ENCODE results near the gene CHRNB1. TPM values are rescaled to one million over a fixed set of nuclear protein-coding genes. Genes with fewer than 3 reads are reported as not detected.
A peak's percentile ranks its signal among the peaks of the same experiment; 100 is the strongest.

The CHRNB1 gene
- total and polyA plus RNA-seq, 10 of the 15 experiments (the other 5 are each of a cell fraction or from before 2014, with no cell fraction given), result 5.8 to 14.8 (median 11.3) TPM

- Histone ChIP-seq H3K9ac (ENCODE audit: control insufficient read depth, insufficient read depth, low read length) (no peak overlapping the region), H4K20me1 (ENCODE audit: control insufficient read depth, insufficient read depth) (peaks cover 9% of the 10 kb centered on the region), H3K79me2 (ENCODE audit: control insufficient read depth, insufficient read depth, low read length) (peaks cover 79% of the 10 kb centered on the region), H3K27ac (ENCODE audit: control insufficient read depth, insufficient read depth) (no peak overlapping the region), H3K4me3 (no peak overlapping the region), H3K27me3 (replicated peaks in 1 of 2; ENCODE audit: control insufficient read depth in 2 of 2, insufficient read depth in 2 of 2, low read length in 1 of 2) (no peaks in the 10 kb centered on the region), H3K4me2 (ENCODE audit: control insufficient read depth, insufficient read depth) (peak overlapping the region; percentile 25; the same call in 1 of the 2 replicates), H3K9me3 (replicated peaks; ENCODE audit: control insufficient read depth, insufficient read depth, low read length) (no peaks in the 10 kb centered on the region), H3K4me1 (ENCODE audit: control insufficient read depth, insufficient read depth, low read length) (no peaks in the 10 kb centered on the region), H3K36me3 (ENCODE audit: control insufficient read depth in 2 of 2, insufficient read depth in 2 of 2, low read length in 1 of 2) (peaks cover 8 to 19% of the 10 kb centered on the region in 2 experiments), H2AFZ (ENCODE audit: control insufficient read depth, low read depth, low read length) (no peak overlapping the region)
- in situ Hi-C loops (cut with MboI) (no loop called here), intact Hi-C loops (cut with micrococcal nuclease; ENCODE audit: unreplicated experiment) (no loop called here)
- ChIA-PET POLR2A (interaction anchor here (1.1 to 1.5 kb wide), 2 partner anchors 50 to 52 kb away, joined by 4 to 8 read pairs; no protein-coding TSS in a partner anchor), SMC1A (ENCODE audit: uncharacterized antibody, unreplicated experiment) (interaction anchor here (1.4 to 3.7 kb wide), 2 partner anchors 50 to 69 kb away, joined by 3 to 11 read pairs; no protein-coding TSS in a partner anchor), CTCF (interaction anchor here (0.7 to 2.2 kb wide), 6 partner anchors 22 to 136 kb away, joined by 3 to 5 read pairs (median 3); partner anchors contain the start of gene TMEM102), RAD21 (ENCODE audit: unreplicated experiment) (interaction anchor here (0.8 kb wide), 1 partner anchor 69 kb away, joined by 3 read pairs; no protein-coding TSS in a partner anchor)
- DNase-seq (ENCODE audit: low read depth, low spot score), result no peak
- ATAC-seq, result no peak
- WGBS (ENCODE audit: insufficient coverage, insufficient replicate concordance, low lambda C conversion rate, missing lambda C conversion rate), result 90% methylated on average over 1 of the region's 1 CpG
- TF ChIP-seq CUX1 (IDR thresholded peaks at IDR 0.05; ENCODE audit: insufficient replicate concordance, low read depth, low read length), result no peak
- no peak for TF ChIP-seq E2F4 (IDR thresholded peaks at IDR 0.05; ENCODE audit: low read depth, low read length)
- TF ChIP-seq ASH2L (IDR thresholded peaks at IDR 0.05; ENCODE audit: borderline replicate concordance, low read depth), result no peak
- no peak for TF ChIP-seq MLLT1 (IDR thresholded peaks at IDR 0.05)
- no peak for TF ChIP-seq ZNF274 (IDR thresholded peaks at IDR 0.05; ENCODE audit: insufficient read depth, insufficient read length)
- TF ChIP-seq ATF7 (IDR thresholded peaks at IDR 0.05; ENCODE audit: low read depth), result no peak
- no peak for TF ChIP-seq NBN (IDR thresholded peaks at IDR 0.05)
- TF ChIP-seq EP300 (IDR thresholded peaks at IDR 0.05; ENCODE audit: borderline replicate concordance in 1 of 2, control insufficient read depth in 1 of 2, low read depth in 2 of 2, low read length in 2 of 2), result no peak
- TF ChIP-seq SMAD5 (IDR thresholded peaks at IDR 0.05; ENCODE audit: low read depth), result no peak
- TF ChIP-seq NFYB (IDR thresholded peaks at IDR 0.05; ENCODE audit: insufficient read depth, low read depth, low read length), result no peak
- no peak for TF ChIP-seq MTA2 (IDR thresholded peaks at IDR 0.05; ENCODE audit: low read depth)
- no peak for TF ChIP-seq FOXM1 (IDR thresholded peaks at IDR 0.05; ENCODE audit: low read depth, low read length)
- BruUV-seq (replicated peaks), result no TSS peak
- FAIRE-seq, result no peak
Measured at GRCh38 chr17:7491583-7491982, 46.7 kb downstream of the CHRNB1 start.

All from GM12878 (cell line).